SIG-M5 (cell line): ENCODE data around the gene CCNT2.
"Not testable (repeated sequence)": the region's sequence is repeated elsewhere in the genome, so short reads cannot be mapped to it uniquely, and the experiment has no call there.

Experiments
- DNase-seq: peaks from one replicate; lab custom pipeline; 2025; lab: John Stamatoyannopoulos, UW

CCNT2 gene

GRCh38 chr2:134919341-134920210 is 954 bp downstream of the CCNT2 start:
- DNase-seq: no peak

DNA sequence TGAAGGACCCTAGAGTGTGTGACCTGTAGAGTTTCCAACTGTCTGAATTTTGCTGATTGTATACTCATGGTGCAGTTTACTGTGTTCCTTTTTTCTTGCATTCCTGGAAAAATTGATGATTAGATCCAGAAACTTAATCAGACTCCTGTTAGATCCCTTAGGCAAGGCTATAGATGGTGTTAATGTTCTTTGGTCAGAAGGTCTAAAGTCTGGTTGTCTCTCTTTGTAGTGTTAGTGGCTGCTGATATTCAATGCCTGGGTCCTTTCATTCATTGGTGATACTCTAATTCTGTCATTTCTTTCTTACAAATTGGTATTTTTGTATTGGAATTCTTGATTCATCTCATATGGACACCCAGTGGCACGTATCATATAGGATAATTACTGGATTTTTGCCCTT is 6.3 kb downstream of the CCNT2 start:
- DNase-seq: no peak

GRCh38 chr2:134926231-134926931 is 7.8 kb downstream of the CCNT2 start:
- DNase-seq: no peak

- DNase-seq: no peak
Measured at GRCh38 chr2:134927195-134927594, 8.6 kb downstream of the CCNT2 start.

DNA sequence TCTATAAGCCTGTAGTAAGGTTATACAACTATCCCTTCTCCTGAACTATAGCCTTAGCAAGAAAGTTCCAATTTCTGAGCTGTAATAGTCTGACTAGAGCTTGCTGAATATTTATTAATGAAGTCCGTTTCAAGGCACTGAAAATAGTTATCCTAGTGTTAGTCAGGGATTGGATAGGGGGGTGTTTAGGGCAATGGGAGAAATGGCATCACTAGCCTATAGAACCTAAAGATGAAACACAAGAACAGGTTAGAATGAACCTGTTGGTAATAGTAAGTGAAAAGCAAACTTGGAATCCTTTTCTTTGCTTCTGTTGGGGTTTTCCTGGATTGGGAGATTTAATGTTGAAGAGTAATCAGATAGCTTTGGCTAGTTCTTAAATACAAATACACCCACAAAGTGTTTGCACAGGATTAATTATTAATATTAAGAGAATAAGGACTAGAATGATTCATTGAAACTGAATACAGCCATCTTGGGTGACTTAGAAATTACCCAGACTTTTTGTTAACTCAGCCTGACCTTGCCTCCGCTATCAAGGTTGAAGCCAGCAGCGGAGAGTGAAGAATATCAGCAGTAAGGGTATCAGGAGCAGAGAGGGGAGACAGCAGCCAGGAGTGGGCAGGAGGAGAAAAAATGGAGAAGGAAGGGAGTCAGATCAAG is 14.4 kb downstream of the CCNT2 start:
- DNase-seq: no peak

- no peak for DNase-seq
Measured at GRCh38 chr2:134933732-134934131, 15.1 kb downstream of the CCNT2 start.

GRCh38 chr2:134934150-134934549 is 15.5 kb downstream of the CCNT2 start:
- no peak for DNase-seq

GRCh38 chr2:134934641-134935040 is 16.0 kb downstream of the CCNT2 start:
- DNase-seq: no peak

GRCh38 chr2:134936691-134937090 is 18.1 kb downstream of the CCNT2 start:
- DNase-seq: no peak

- peak; percentile 44 for DNase-seq
Measured at GRCh38 chr2:134943540-134943939, 24.9 kb downstream of the CCNT2 start.

GRCh38 chr2:134944975-134945374 is 26.4 kb downstream of the CCNT2 start:
- DNase-seq: no peak

DNA sequence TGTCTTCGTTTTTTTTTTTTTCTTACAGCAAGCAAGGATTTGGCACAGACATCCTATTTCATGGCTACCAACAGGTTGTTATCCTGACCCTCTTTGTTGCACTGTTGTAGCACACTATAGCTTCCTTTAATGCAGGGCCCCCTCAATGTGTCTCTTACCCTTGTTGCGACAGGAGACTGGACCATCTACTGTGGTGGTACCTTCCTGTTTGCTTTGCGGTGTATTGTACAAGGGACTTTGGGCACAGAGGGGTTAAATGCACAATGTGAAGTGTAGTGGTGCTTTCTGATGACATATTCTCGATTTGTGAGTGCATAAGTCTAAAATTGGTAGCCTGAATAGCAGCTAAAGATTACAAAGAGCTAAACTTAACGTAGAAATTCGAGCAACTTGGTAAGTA is 27.5 kb downstream of the CCNT2 start:
- no peak for DNase-seq

- DNase-seq: no peak
Measured at GRCh38 chr2:134949981-134950708, 31.5 kb downstream of the CCNT2 start.

- DNase-seq: no peak
Measured at GRCh38 chr2:134950886-134951285, 32.3 kb downstream of the CCNT2 start.

- no peak for DNase-seq
Measured at GRCh38 chr2:134952608-134953007, 34.0 kb downstream of the CCNT2 start.

DNA sequence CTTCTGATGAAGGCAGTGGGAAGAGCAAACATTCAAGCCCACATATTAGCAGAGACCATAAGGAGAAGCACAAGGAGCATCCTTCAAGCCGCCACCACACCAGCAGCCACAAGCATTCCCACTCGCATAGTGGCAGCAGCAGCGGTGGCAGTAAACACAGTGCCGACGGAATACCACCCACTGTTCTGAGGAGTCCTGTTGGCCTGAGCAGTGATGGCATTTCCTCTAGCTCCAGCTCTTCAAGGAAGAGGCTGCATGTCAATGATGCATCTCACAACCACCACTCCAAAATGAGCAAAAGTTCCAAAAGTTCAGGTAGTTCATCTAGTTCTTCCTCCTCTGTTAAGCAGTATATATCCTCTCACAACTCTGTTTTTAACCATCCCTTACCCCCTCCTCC is 35.4 kb downstream of the CCNT2 start:
- DNase-seq: no peak

DNA sequence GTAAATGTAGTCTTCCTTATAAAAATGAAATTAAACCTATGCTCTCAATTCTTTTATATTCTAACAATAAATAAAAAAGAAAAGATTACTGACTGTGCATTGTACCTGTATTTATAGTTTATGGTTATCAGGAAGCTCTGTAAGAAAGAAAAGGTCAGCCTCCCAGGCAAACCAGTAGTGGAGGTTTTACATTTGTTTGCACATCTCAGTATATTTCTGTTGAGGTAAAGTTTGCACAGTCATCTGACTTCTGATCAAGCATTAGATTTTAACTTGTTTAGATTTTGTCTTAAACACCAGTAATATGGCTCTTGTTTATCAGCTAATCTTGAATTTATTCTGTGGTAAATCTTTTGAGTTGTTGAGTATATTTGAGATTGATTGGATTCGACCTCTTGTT is 37.1 kb downstream of the CCNT2 start:
- no peak for DNase-seq

GRCh38 chr2:134957477-134957876 is 38.9 kb downstream of the CCNT2 start:
- DNase-seq: no peak

- not testable (repeated sequence) for DNase-seq
Measured at GRCh38 chr2:134967166-134967565, 48.5 kb downstream of the CCNT2 start.

GRCh38 chr2:134973241-134974138 is 54.9 kb downstream of the CCNT2 start:
- DNase-seq: no peak
